HG03520 (cell line): ENCODE results near the gene PIEZO2.
"Not testable (repeated sequence)": the region's sequence is repeated elsewhere in the genome, so short reads cannot be mapped to it uniquely, and the experiment has no call there.

Experiments
- ATAC-seq: cut with Tn5 transposase; IDR thresholded peaks from one replicate; pipeline ENCODE4 v1.9.1; 2021; ENCODE audit warnings: mild to moderate bottlenecking, moderate library complexity; ENCODE audit not compliant: unreplicated experiment

PIEZO2 gene

GRCh38 chr18:10850216-10850615, 299.2 kb downstream of the PIEZO2 start:
- no peak for ATAC-seq

DNA sequence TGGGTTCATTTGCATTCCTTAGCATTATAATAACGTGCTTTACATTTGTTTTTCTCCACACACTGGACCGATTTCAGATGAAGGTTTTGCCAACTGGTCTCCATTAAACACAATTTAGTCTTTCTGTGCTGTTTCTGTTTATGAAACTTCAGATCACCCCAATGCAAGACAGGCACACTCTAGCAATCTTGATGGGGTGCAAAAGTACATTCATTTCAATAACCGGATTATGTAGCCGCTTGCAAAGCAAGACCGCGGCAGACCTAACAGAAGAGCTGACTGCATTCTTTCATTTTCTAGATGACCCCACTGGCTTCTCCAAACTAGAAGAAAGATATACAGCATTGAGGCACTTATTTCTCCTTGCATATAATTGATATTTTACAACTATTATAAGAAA, 301.5 kb downstream of the PIEZO2 start:
- no peak for ATAC-seq

GRCh38 chr18:10847408-10847790, 302.0 kb downstream of the PIEZO2 start:
- ATAC-seq = no peak

- no peak for ATAC-seq
These were observed 302.5 kb downstream of the PIEZO2 start for GRCh38 chr18:10846657-10847407.

- not testable (repeated sequence) for ATAC-seq
These were observed 303.3 kb downstream of the PIEZO2 start for GRCh38 chr18:10846035-10846434.

- ATAC-seq = no peak
These were observed 305.8 kb downstream of the PIEZO2 start for GRCh38 chr18:10843565-10843964.

GRCh38 chr18:10842861-10843260, 306.5 kb downstream of the PIEZO2 start:
- ATAC-seq = no peak

DNA sequence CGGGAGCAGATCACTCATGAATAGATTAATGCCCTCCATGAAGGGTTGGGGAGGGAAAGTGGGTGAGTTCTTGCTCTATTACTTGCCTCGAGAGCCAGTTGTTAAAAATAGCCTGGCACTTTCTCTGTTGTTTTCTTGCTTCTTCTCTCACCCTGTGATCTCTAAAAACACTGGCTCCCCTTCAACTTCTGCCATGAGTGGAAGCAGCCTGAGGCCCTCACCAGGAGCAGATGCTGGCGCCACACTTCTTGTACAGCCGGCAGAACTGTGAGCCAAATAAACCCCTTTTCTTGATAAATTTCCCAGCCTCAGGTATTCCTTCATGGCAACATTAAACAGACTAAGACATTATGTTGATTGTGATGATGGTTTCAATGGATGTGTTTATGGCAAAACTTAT, 307.0 kb downstream of the PIEZO2 start:
- ATAC-seq = no peak

- ATAC-seq = no peak
These were observed 308.2 kb downstream of the PIEZO2 start for GRCh38 chr18:10841203-10841602.

- ATAC-seq = no peak
These were observed 308.6 kb downstream of the PIEZO2 start for GRCh38 chr18:10840743-10841142.

DNA sequence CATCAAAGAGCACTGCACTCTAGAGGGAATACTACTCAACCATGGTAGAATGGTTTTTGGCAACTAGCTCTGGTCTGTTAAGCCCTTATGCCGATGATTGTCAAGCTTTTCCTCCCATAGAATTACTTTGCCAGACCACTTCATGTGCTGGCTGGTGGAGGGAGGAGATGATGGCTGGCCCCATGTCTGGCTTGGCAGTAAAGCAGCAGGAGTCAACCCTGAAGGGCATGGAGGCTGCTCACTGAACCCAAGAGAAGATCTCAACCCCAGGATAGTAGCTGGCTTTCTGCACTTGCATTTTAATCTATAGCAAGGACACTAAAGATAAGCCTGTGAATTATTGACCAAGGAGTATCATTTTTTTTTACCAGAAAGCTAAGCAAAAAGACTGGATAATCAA, 309.9 kb downstream of the PIEZO2 start:
- ATAC-seq = no peak

- peak; percentile 53 for ATAC-seq
These were observed 310.8 kb downstream of the PIEZO2 start for GRCh38 chr18:10838553-10838952.

GRCh38 chr18:10834128-10834815, 315.1 kb downstream of the PIEZO2 start:
- ATAC-seq = no peak

DNA sequence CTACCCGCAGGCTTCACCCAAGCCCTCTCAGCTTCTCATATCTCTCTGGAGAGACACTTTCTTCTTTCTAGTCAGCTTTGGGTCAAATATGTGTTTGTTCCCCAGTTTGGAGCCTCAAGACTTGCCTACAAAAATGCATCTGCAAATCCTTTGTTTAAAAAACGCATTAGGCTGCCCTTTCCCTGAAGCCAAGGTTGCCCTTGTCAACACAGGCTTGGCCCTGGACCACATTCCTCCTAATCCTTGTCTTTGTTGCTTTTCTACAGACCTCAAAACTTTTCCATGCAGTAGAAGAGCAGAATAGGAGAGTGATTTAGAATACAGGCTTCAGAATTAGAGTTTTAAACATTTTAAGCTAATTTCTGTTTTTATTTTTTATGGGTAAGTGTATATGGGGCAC, 315.7 kb downstream of the PIEZO2 start:
- no peak for ATAC-seq

GRCh38 chr18:10826400-10826799, 323.0 kb downstream of the PIEZO2 start:
- ATAC-seq = no peak

GRCh38 chr18:10822456-10822855, 326.9 kb downstream of the PIEZO2 start:
- no peak for ATAC-seq

DNA sequence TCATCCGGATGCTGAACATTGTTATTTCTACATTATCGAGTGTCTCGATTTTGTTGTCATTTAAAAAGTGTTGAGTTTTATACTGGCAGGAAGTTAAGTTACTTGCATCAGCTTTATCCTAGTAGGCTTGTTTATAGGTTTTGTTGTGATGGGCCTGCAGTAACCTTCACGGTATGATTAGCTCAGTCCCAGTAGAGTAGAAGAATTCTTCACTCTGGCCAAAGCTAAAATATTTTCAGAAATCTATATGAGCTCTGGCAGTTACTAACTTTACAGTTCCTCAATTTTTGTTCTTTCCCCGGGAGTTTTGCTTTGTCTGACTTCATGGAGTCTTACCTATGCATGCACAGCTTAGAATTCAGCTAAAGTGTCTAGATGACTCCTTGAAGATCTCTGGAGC, 328.7 kb downstream of the PIEZO2 start:
- no peak for ATAC-seq

- ATAC-seq = no peak
These were observed 335.0 kb downstream of the PIEZO2 start for GRCh38 chr18:10814336-10814735.

- ATAC-seq = no peak
These were observed 343.7 kb downstream of the PIEZO2 start for GRCh38 chr18:10805587-10806118.

DNA sequence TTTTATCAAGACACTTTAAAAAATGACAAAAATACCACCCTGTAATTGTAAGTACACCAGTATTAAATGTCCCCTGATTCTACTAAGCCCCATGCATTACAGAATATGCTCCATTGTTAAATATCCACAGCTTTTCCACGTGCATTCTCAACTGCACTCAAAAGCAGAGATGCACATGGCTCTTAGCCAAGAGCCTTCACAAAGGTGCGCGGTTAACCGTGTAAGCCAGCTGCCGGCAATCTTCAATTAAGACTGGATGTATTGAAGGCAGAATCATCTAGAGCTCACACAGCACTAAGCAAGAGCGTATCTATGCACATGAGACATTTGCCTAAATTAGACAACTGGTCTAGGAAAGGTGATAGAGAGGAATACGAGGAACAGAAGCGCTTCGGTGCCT, 345.2 kb downstream of the PIEZO2 start:
- ATAC-seq = no peak

DNA sequence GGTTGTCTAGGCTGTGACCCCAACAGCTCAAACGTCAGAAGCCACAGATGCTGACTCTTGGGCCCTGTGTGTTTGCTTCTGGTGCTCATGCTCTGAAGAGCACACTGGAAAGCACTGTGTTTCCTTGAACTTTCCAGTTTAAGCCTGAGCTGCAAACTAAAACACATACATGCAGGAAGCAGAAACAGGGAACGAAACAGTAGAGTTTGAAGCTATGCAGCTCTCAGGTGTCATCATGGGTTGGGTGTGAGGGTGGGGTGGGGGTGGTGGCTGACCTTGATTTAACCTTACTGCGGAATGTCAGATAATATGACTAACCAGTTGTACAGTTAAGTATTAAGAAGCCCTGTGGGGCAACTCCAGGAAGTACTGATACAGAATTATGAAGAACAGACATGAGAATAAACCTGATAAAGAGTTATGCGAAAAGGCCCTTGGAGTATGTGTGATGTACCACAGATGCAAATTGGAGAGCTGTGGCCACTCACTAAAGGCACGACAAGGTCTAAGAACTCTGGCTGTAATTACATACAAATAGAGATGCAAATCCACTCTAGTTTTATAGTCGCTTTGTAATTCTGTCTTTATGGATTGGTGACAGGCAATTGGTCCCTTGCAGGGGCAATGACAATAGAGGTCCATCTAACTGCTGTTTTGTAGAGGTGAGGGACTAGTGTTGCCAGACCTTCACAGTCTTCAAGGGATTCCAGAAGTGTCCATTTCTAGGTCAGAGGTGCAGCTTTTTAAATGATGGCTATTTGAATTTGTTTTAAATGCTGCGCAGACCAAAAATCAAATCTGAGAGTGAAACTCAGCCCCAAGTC, 350.4 kb downstream of the PIEZO2 start:
- no peak for ATAC-seq
